ENCODE data around the gene DDB1.

Gene DDB1

GRCh38 chr11:61332797-61333549 lies at the start of gene DDB1, which contains the start of gene TKFC:
Gene DDB1 (minus strand): TSS chr11:61333105. CDS start chr11:61332968, 137 bp downstream.
Gene TKFC (plus strand): TSS chr11:61333228. CDS start chr11:61334729, 1,501 bp downstream.
- no peaks in the 10 kb centered on the region for H3K27me3 ChIP-seq (ENCODE audit: control insufficient read depth in 1 of 2, insufficient read depth in 2 of 2, low read length in 2 of 2)
- H3K9me3 ChIP-seq (ENCODE audit: control insufficient read depth in 1 of 2, low read length in 2 of 2) = no peaks in the 10 kb centered on the region
- peak within 1 kb of the TSS; percentile 95 to 97 for H3K4me3 ChIP-seq (ENCODE audit: low read depth in 1 of 2, low read length in 2 of 2)
- H3K9ac ChIP-seq (ENCODE audit: low read depth in 1 of 2, low read length in 2 of 2) = peak within 1 kb of the TSS; percentile 96 to 99
- H3K36me3 ChIP-seq (ENCODE audit: control insufficient read depth in 1 of 2, insufficient read depth in 2 of 2, low read length in 2 of 2) = peaks cover 18 to 35% of the 10 kb centered on the region in 2 donors
- peak within 1 kb of the TSS; percentile 83 for H3K27ac ChIP-seq (ENCODE audit: low read depth, low read length)
- H3K4me1 ChIP-seq (ENCODE audit: control insufficient read depth in 1 of 2, insufficient read depth in 2 of 2, low read length in 2 of 2) = peaks cover 41 to 49% of the 10 kb centered on the region in 2 donors

DNA sequence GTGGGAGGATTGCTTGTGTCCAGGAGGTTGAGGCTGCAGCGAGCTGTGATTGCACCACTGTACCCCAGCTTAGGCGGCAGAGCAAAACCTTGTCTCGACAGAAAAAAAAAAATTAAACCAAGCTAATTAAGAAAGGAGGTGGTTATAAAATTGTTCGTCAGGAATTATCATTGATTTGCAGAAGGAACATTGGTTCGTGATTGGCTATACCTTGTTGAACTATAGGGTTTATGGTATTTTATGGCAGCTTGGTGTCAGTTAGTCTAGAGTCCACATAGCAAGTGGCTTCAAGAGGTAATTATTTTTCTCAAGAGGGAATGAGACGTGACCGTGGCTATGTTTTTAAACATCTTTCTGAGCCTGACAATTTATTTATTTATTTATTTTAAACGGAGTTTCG lies 48.0 kb upstream of the DDB1 start:
- H3K4me3 ChIP-seq (ENCODE audit: low read depth in 1 of 2, low read length in 2 of 2) = no peak overlapping the region

GRCh38 chr11:61378713-61379313 lies 45.9 kb upstream of the DDB1 start:
- Histone ChIP-seq H3K9me3 (ENCODE audit: control insufficient read depth in 1 of 2, low read length in 2 of 2) (no peaks in the 10 kb centered on the region), H3K4me1 (ENCODE audit: control insufficient read depth in 1 of 2, insufficient read depth in 2 of 2, low read length in 2 of 2) (no peaks in the 10 kb centered on the region), H3K36me3 (ENCODE audit: control insufficient read depth in 1 of 2, insufficient read depth in 2 of 2, low read length in 2 of 2) (no peaks in the 10 kb centered on the region), H3K4me3 (ENCODE audit: low read depth in 1 of 2, low read length in 2 of 2) (no peak overlapping the region), H3K9ac (ENCODE audit: low read depth in 1 of 2, low read length in 2 of 2) (no peak overlapping the region), H3K27ac (ENCODE audit: low read depth, low read length) (no peak overlapping the region), H3K27me3 (ENCODE audit: control insufficient read depth in 1 of 2, insufficient read depth in 2 of 2, low read length in 2 of 2) (no peaks in the 10 kb centered on the region)

More for the DNA sequence above, 48.0 kb upstream of the DDB1 start:
- peaks cover 14% of the 10 kb centered on the region in 2 donors for H3K4me1 ChIP-seq (ENCODE audit: control insufficient read depth in 1 of 2, insufficient read depth in 2 of 2, low read length in 2 of 2)
- H3K27ac ChIP-seq (ENCODE audit: low read depth, low read length) = no peak overlapping the region
- H3K27me3 ChIP-seq (ENCODE audit: control insufficient read depth in 1 of 2, insufficient read depth in 2 of 2, low read length in 2 of 2) = no peaks in the 10 kb centered on the region
- no peak overlapping the region for H3K9ac ChIP-seq (ENCODE audit: low read depth in 1 of 2, low read length in 2 of 2)
- H3K36me3 ChIP-seq (ENCODE audit: control insufficient read depth in 1 of 2, insufficient read depth in 2 of 2, low read length in 2 of 2) = no peaks in the 10 kb centered on the region
- H3K9me3 ChIP-seq (ENCODE audit: control insufficient read depth in 1 of 2, low read length in 2 of 2) = no peaks in the 10 kb centered on the region

DNA sequence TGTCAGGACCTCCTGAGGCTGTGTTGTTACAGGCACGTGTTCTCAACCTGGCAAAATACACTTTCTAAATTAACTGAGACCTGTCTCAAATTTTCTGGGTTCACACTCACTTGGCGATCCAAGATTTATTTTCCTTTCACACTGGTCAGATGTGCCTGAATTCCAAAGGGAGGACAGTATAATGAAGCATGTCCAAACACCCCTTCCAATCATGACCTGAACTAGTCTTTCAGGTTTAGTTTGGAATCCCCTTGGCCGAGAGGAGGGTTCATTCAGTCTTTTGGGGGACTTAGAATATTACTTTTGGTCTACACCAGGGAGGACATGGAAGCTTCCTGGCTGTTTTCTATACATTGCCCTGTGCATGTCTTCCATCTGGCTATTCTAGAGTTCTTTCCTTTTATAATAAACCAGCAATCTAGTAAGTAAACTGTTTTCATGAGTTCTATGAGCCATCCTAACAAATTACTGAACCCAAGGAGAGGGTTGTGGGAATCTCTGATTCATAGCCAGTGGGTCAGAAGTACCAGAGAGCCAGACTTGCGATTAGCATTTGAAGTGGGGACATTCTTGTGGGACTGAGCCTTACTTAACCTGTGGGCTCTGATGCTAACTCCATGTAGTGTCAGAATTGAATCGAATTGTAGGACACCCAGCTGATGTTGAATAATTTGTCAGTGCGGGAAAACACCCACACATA lies 44.7 kb upstream of the DDB1 start:
- Histone ChIP-seq H3K9ac (ENCODE audit: low read depth in 1 of 2, low read length in 2 of 2) (no peak overlapping the region), H3K4me1 (ENCODE audit: control insufficient read depth in 1 of 2, insufficient read depth in 2 of 2, low read length in 2 of 2) (no peaks in the 10 kb centered on the region), H3K9me3 (ENCODE audit: control insufficient read depth in 1 of 2, low read length in 2 of 2) (no peaks in the 10 kb centered on the region), H3K27ac (ENCODE audit: low read depth, low read length) (no peak overlapping the region), H3K36me3 (ENCODE audit: control insufficient read depth in 1 of 2, insufficient read depth in 2 of 2, low read length in 2 of 2) (no peaks in the 10 kb centered on the region), H3K27me3 (ENCODE audit: control insufficient read depth in 1 of 2, insufficient read depth in 2 of 2, low read length in 2 of 2) (no peaks in the 10 kb centered on the region), H3K4me3 (ENCODE audit: low read depth in 1 of 2, low read length in 2 of 2) (no peak overlapping the region)

GRCh38 chr11:61375761-61376108 lies 42.8 kb upstream of the DDB1 start:
- Histone ChIP-seq H3K9ac (ENCODE audit: low read depth in 1 of 2, low read length in 2 of 2) (no peak overlapping the region), H3K4me3 (ENCODE audit: low read depth in 1 of 2, low read length in 2 of 2) (no peak overlapping the region), H3K9me3 (ENCODE audit: control insufficient read depth in 1 of 2, low read length in 2 of 2) (no peaks in the 10 kb centered on the region), H3K27ac (ENCODE audit: low read depth, low read length) (no peak overlapping the region), H3K27me3 (ENCODE audit: control insufficient read depth in 1 of 2, insufficient read depth in 2 of 2, low read length in 2 of 2) (no peaks in the 10 kb centered on the region), H3K36me3 (ENCODE audit: control insufficient read depth in 1 of 2, insufficient read depth in 2 of 2, low read length in 2 of 2) (peaks cover 0 to under 1% of the 10 kb centered on the region in 2 donors), H3K4me1 (ENCODE audit: control insufficient read depth in 1 of 2, insufficient read depth in 2 of 2, low read length in 2 of 2) (no peaks in the 10 kb centered on the region)

DNA sequence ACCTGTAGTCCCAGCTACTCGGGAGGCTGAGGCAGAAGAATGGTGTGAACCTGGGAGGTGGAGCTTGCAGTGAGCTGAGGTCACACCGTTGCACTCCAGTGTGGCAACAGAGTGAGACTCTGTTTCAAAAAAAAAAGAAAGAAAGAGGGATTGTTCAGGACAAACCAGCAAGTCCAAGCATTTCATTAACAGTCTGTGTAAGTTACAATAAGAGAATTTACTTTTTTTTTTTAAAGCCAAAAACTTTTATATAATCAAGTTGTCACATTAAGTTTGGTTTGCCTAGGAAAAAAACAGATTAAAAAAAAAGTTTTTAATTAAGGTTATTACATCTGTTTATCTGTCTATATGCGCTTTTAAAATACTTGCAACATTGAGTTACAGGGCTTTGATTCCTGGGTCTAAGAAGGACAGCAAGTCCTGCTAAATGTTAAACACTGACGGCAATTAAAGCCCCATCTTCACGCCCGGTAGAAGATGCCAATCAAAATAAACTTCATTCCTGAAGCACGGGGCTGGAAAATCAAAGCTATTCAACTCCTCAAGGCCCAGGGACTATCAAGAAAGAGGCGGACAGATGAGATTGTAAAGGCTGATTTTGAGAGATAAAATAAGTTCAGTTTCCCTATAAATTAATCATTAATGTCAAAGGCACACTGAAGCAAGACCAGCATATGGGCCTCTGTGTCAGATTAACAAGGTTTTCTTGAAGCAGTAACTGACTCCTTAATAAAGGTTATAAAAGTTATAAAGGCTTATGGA lies 39.9 kb upstream of the DDB1 start:
- H3K9me3 ChIP-seq (ENCODE audit: control insufficient read depth in 1 of 2, low read length in 2 of 2) = no peaks in the 10 kb centered on the region
- H3K36me3 ChIP-seq (ENCODE audit: control insufficient read depth in 1 of 2, insufficient read depth in 2 of 2, low read length in 2 of 2) = peaks cover 19 to 28% of the 10 kb centered on the region in 2 donors
- no peak overlapping the region for H3K4me3 ChIP-seq (ENCODE audit: low read depth in 1 of 2, low read length in 2 of 2)
- no peak overlapping the region for H3K27ac ChIP-seq (ENCODE audit: low read depth, low read length)
- H3K9ac ChIP-seq (ENCODE audit: low read depth in 1 of 2, low read length in 2 of 2) = no peak overlapping the region
- no peaks in the 10 kb centered on the region for H3K4me1 ChIP-seq (ENCODE audit: control insufficient read depth in 1 of 2, insufficient read depth in 2 of 2, low read length in 2 of 2)
- H3K27me3 ChIP-seq (ENCODE audit: control insufficient read depth in 1 of 2, insufficient read depth in 2 of 2, low read length in 2 of 2) = no peaks in the 10 kb centered on the region

DNA sequence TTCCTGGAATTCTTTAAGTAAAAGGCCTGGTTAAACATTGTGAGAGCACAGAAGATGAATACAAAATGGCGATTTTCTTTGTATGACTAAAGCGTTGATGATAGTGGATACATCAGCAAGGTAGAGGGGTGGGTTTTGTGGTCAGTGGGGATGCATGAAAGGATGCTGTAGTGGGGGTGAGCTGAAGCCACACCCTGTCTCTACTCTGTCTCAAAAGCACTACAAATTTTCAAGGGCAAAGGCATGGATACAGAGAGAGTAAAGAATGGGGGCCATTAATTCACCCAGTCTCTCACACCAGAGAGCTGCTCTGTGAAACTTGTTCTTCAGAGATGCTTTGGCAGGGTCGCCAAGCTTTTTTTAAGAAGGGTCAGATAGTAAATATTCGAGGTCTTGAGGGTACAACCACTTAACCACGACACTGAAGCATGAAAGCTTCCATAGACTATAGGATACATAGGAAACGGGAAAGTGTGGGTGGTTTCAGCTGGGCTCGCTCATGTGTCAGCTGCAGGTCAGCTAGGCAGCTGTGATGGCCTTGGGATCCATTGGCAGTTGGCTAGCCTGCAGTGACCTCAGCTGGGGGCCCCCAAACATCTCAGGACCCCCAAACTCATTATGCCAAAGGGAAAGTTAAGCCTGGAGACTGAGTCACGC lies 37.6 kb upstream of the DDB1 start:
- Histone ChIP-seq H3K9ac (ENCODE audit: low read depth in 1 of 2, low read length in 2 of 2) (no peak overlapping the region), H3K4me3 (ENCODE audit: low read depth in 1 of 2, low read length in 2 of 2) (no peak overlapping the region), H3K9me3 (ENCODE audit: control insufficient read depth in 1 of 2, low read length in 2 of 2) (no peaks in the 10 kb centered on the region), H3K27me3 (ENCODE audit: control insufficient read depth in 1 of 2, insufficient read depth in 2 of 2, low read length in 2 of 2) (no peaks in the 10 kb centered on the region), H3K36me3 (ENCODE audit: control insufficient read depth in 1 of 2, insufficient read depth in 2 of 2, low read length in 2 of 2) (peaks cover 36 to 51% of the 10 kb centered on the region in 2 donors), H3K4me1 (ENCODE audit: control insufficient read depth in 1 of 2, insufficient read depth in 2 of 2, low read length in 2 of 2) (no peaks in the 10 kb centered on the region), H3K27ac (ENCODE audit: low read depth, low read length) (no peak overlapping the region)

- H3K27me3 ChIP-seq (ENCODE audit: control insufficient read depth in 1 of 2, insufficient read depth in 2 of 2, low read length in 2 of 2) = no peaks in the 10 kb centered on the region
- H3K27ac ChIP-seq (ENCODE audit: low read depth, low read length) = no peak overlapping the region
- no peak overlapping the region for H3K4me3 ChIP-seq (ENCODE audit: low read depth in 1 of 2, low read length in 2 of 2)
- peaks cover 36 to 53% of the 10 kb centered on the region in 2 donors for H3K36me3 ChIP-seq (ENCODE audit: control insufficient read depth in 1 of 2, insufficient read depth in 2 of 2, low read length in 2 of 2)
- H3K9ac ChIP-seq (ENCODE audit: low read depth in 1 of 2, low read length in 2 of 2) = no peak overlapping the region
- H3K4me1 ChIP-seq (ENCODE audit: control insufficient read depth in 1 of 2, insufficient read depth in 2 of 2, low read length in 2 of 2) = no peaks in the 10 kb centered on the region
- H3K9me3 ChIP-seq (ENCODE audit: control insufficient read depth in 1 of 2, low read length in 2 of 2) = no peaks in the 10 kb centered on the region
Measured at GRCh38 chr11:61369372-61370348, 36.8 kb upstream of the DDB1 start.

GRCh38 chr11:61368646-61369045 lies 35.7 kb upstream of the DDB1 start:
- peaks cover 0 to 2% of the 10 kb centered on the region in 2 donors for H3K4me1 ChIP-seq (ENCODE audit: control insufficient read depth in 1 of 2, insufficient read depth in 2 of 2, low read length in 2 of 2)
- H3K4me3 ChIP-seq (ENCODE audit: low read depth in 1 of 2, low read length in 2 of 2) = no peak overlapping the region
- H3K36me3 ChIP-seq (ENCODE audit: control insufficient read depth in 1 of 2, insufficient read depth in 2 of 2, low read length in 2 of 2) = peaks cover 41 to 59% of the 10 kb centered on the region in 2 donors
- no peak overlapping the region for H3K9ac ChIP-seq (ENCODE audit: low read depth in 1 of 2, low read length in 2 of 2)
- H3K27me3 ChIP-seq (ENCODE audit: control insufficient read depth in 1 of 2, insufficient read depth in 2 of 2, low read length in 2 of 2) = no peaks in the 10 kb centered on the region
- H3K9me3 ChIP-seq (ENCODE audit: control insufficient read depth in 1 of 2, low read length in 2 of 2) = no peaks in the 10 kb centered on the region
- no peak overlapping the region for H3K27ac ChIP-seq (ENCODE audit: low read depth, low read length)
